Measurements from ENCODE around the gene WDR74. TPM values are rescaled to one million over a fixed set of nuclear protein-coding genes. Genes with fewer than 3 reads are reported as not detected.
"Not testable (repeated sequence)": the region's sequence is repeated elsewhere in the genome, so short reads cannot be mapped to it uniquely, and the experiment has no call there.

The WDR74 gene
- total RNA-seq, 1 experiment from 2014 or later, result 56.6 TPM

DNA sequence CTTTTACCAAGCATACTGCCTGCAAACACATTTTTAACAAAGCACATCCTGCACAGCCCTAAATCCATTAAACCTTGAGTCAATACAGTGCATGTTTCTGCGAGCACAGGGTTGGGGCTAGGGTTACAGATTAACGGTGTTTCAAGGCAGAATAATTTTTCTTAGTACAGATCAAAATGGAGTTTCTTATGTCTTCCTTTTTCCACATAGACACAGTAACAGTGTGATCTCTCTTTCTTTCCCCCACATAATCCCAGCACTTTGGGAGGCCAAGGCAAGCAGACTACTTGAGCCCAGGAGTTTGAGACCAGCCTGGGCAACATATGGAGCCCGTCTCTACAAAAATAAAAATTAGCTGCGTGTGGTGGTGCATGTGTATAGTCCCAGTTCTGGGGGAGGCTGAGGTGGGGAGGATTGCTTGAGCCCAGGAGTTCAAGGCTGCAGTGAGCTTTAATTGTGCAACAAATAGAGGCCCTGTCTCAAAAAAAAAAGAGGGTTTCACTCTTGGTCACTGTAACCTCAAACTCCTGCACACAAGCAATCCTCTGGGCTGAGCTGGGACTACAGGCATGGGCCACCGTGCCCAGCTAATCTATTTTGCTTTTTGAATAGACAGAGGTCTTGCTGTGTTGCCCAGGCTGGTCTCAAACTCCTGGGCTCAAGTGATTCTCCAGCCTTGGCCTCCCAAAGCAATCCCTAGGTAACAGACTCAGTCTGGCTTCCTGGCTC lies 21.6 kb upstream of the WDR74 start:
- DNase-seq (ENCODE audit: low read depth), result no peak

DNA sequence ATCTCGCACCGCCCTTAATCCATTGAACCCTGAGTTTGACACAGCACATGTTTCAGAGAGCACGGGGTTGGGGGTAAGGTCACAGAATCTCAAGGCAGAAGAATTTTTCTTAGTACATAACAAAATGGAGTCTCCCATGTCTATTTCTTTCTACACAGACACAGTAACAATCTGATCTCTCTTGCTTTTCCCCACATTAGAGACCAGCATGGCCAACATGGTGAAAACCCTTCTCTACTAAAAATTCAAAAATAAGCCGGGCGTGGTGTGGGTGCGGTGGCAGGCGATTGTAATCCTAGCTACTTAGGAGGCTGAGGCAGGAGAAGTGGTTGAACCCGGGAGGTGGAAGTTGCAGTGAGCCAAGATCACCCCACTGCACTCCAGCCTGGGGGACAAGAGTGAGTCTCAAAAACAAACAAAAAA lies 19.9 kb upstream of the WDR74 start:
- DNase-seq (ENCODE audit: low read depth), result not testable (repeated sequence)

DNA sequence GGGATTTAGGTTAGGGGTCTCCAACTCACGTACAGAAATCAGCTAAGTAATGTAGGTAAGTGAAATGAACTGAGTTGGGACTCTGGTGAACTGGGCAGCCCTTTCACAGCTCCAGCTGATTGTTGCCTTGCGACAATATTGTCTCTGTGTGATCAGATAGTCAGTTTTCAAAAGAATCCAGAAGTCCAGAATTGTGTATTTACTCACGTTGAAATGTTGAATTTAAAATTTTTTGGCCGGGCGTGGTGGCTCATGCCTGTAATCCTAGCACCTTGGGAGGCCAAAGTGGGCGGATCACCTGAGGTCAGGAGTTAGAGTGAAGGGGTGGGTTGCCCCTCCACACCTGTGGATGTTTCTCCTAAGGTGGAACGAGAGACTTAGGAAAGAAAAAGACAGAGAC lies 18.8 kb upstream of the WDR74 start:
- DNase-seq (ENCODE audit: low read depth), result no peak

DNA sequence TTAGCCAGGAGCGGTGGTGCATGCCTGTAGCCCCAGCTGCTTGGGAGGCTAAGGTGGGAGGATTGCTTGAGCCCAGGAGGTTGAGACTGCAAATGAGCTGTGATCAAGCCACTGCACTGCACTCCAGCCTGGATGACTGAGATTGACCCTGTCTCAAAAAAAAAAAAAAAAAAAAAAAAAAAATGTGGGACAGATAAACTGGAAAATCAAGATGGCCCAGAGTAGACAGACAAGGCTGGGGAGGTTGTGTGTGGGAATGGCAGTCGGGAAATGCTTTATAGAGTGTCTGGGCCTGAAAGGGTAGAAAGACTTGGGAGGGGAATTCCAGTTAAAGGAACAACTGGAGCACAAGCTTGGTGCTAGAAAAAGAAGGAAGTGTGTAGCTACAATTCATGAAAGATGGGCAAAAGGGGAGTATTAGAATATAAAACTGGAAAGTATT lies 18.2 kb upstream of the WDR74 start:
- no peak for DNase-seq (ENCODE audit: low read depth)

DNA sequence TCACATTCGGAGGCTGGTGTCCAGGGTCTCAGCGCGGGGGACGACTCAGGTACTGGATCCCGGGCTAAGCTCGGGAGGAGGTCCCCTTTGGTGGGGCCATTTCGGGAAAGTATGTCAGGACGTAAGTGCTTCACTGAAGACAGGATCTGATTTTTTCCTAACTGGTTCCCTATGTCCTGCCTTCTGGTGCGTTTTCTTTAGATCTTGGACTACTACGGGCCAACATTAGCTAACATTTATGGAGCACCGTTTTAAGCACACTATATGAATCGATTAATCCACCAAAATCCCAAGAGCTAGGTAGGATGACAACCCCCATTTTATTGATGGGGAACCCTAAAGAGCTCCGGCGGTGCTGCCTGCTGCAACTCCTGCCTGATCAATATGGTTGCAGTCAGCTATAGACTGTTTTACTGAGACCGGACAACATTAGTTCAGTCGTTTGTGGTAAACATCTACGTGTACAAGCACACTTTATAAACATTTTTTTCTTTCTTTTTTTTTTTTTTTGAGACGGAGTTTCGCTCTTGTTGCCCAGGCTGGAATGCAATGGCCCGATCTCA lies 17.0 kb upstream of the WDR74 start:
- no peak for DNase-seq (ENCODE audit: low read depth)

DNA sequence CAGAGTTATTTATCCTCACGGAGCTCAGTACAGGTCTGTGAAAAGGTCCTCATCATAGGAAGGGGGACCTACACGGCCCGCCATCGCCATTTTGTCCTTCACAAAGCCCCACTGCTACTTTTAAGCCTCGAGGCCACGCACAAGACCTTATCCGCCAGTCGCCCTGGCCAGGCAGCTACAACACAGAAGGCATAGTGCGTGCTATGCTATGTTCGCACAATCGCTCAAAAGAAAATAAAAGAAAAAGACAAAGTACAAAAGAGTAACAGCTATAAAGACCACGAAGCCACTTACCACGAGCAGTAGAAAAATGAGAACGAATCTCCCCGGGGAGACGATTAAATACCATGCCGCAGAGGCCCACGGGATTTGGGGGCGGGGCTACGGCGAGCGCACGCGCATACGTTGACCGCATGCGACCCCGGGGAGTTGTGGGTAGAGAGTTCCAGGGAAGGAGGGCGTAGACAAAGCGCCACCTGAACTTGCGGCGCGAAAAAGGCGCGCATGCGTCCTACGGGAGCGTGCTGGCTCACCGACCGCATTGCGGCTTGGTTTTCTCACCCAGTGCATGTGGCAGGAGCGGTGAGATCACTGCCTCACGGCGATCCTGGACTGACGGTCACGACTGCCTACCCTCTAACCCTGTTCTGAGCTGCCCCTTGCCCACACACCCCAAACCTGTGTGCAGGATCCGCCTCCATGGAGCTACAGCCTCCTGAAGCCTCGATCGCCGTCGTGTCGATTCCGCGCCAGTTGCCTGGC lies 16.4 kb upstream of the WDR74 start:
- peak; percentile 97 for DNase-seq (ENCODE audit: low read depth)

DNA sequence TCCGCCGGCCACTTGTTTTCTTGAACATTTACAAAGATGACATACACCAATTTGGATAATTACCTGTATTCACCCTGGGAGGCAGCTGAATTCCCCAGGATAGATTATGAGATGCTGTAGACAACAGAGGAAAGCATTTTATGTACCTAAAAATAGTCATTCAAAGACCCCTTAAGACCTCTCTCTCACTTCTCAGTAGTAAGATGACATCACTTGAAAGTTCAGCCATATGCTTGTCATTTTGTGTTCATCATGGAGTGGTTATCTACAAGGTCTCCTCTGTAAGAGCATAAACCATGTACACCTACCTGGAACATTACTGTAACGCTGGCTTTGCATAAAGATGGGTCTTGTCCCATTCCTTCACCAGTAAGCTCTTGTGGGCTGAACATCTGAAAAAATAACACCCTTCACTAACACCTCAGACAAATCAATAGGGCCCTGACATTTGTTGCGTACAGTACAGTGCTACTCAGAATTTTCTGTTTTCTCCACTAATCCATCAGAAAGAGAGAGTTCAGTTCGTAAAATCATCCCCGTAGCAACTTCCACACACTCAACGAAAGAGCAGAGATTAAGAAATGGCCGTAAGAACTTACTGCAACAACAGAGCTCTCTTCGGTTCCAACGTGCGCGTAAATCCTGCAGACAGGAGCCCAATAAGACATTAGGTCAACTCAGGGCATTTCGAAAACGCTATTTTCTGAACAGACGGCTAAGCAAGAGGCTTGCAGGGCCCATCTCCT lies 15.6 kb upstream of the WDR74 start:
- DNase-seq (ENCODE audit: low read depth), result no peak

DNA sequence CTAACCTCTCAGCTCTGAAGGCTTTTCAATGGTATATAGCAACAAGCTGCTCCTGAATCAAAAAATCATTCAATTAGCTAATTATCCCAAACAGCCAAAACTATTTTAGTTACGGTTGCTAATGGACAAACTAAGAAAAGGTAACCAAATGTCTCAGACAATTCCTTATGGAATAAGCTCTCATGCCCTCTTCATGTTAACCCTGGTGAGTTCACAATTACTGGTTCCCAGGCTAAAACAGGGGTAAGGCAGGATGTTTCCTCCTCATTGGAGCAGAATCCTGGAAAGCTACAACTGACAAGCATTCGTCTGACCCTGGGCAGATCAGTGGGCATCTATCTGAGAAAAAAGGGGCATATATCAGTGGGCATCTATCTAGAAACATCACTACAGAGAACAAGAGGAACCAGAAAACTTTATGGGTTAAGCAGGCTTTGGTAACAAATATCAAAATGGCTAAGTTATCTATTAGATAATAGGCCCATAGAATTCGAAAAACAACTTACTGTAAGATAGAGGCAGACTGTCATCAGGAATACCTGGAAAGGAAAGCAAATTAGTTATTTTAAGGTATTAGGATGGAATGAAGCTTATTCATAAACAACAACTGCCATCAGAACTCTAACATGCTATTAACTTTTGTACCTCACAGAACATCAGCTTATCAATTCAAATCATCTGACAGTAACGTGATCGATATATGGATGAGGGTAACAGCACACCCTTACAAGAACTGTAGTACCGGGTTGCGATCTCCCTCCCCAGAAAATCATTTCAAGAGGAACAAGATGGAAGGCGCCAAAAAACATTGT lies 14.8 kb upstream of the WDR74 start:
- DNase-seq (ENCODE audit: low read depth), result no peak

DNA sequence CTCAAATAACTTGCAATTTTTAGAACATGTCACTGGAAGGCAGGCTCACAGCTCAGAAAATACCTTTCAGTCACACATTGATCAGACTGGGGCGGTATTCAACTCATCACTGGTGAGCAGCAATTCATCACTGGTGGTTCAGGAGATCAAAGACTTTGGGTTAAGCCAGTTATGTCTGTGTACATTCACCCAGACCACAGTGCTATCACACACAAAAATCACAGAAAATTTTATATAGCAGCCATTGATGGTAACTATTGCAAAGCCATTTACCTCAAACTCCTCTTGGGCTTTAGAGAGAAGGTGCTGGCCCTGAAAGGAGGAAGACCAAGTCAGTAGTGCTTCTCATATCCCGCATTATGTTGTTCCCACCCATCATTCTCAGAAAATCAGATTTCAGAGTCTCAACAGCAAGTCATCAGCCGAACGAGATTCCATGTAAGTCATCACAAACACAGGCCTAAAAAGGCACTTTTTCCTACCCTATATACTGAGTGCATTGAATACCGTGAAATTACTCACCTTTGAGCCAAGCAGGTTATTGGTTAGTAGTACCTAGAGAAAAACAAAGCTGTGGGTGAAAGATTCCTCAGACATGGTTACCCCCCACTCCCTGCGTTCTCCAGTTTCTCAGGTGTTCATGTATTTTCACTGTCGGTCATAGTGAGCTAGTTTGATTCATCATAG lies 14.0 kb upstream of the WDR74 start:
- no peak for DNase-seq (ENCODE audit: low read depth)

DNA sequence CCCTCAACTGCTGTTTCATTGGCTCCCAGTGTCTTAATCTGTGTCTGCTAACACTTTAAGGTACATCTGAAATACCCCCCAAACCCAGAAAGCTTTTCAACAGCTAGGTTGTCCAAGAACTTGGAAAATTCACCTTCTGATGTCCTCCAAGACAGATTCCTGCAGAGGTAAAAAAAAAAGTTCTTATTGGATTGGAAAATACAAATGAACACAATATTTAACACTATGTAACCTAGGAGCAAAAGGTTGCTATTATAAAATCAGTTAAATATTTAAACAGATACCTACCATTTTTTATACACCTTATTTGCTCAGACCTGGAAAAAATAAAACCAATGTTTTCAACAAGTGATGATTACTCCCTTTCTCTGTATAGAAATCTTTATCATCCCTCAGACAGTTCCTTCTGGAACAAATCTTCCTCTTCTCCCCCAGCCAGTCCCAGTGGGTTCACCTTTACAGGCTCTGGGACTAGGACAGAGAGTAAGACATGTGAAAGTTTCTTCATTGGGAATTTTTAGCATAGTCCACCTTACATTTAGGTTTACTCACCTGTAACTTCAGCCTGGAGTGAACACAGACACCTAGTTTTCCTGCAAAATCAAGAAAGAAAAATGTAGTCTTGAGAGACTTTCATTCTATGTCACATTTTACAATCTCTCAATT lies 13.3 kb upstream of the WDR74 start:
- DNase-seq (ENCODE audit: low read depth), result no peak

DNA sequence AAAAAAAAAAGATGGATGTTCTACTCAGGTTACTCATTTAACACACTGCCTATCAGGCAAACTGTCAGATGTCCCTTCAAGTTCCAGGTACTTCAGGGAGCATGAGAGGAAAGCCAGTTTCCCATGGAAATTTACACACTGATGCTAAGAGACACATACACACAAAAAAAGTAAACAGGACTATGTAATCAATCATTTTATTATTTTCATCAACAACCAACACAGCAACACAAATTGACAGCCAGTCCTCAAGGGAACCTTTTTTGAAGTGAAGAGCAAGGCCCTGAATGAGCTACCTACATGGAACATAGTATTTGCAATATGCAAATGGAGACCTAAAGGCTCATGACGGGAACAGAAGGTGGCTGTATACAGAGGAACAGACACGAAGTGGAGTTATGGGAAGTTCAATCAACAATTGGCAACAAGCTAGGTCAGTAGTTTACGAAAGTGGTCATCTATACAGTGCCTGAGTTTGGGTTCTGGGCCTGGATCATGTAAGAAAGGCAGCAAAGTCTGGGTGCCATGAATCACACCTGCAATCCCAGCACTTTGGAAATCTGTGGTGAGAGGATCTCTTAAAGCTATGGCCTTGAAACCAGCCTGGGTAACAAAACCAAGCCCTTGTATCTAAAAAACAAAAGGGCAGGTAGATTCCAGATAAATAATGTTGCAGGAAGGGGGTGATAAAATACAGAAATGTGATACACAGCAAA lies 12.6 kb upstream of the WDR74 start:
- DNase-seq (ENCODE audit: low read depth), result no peak

DNA sequence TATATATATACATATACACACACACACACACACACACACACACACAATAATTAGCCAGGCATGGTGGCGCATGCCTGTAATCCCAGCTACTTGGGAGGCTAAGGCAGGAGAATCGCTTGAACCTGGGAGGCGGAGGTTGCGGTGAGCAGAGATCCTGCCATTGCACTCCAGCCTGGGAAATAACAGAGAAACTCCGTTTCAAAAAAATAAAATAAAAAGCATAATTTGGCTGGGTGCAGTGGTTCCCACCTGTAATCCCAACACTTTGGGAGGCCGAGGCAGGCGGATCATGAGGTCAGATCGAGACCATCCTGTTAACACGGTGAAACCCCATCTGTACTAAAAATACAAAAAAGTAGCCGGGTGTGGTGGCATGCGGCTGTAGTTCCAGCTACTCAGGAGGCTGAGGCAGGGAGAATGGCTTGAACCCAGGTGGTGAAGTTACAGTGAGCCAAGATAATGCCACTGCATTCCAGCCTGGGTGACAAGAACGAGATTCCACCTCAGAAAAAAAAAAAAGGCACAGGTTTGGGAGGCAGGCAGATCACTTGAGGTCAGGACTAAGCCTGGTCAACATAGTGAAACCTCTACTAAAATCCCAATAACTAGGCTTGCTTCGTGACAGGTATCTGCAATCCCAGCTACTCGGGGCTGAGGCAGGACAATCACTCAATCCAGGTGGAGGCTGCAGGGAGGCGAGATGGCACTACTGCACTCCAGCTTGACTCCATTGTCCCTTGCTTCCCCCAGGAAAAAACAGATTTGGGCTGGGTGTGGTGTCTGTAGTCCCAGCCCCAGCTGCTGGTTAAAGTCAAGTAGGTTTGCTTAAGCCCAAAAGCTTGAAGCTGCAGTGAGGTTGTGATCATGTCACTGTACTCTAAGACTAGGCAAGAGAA lies 11.8 kb upstream of the WDR74 start:
- no peak for DNase-seq (ENCODE audit: low read depth)

DNA sequence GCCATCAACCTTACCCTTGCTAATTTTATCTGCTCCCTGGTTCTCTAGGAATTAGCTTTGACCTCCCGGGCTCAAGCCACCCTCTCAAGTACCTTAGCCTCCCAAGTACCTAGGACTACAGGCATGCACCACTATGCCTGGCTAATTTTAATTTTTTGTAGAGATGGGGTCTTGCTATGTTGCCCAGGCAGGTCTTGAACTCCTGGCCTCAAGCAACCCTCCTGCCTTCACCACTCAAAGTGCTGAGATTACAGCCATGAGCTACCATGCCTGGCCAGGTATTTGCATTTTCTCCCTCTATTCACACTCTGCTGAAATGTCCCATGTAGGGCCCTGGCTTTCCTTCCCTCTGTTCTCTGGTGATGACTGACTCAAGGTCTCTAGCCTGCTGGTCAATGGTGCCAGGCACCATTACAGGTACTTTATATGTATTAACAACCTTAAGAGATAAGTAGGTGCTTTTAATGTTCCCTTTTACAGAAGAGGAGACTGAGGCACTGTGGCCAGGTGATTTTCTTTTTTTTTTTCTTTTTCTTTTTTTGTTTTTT lies 8.5 kb upstream of the WDR74 start:
- no peak for DNase-seq (ENCODE audit: low read depth)

DNA sequence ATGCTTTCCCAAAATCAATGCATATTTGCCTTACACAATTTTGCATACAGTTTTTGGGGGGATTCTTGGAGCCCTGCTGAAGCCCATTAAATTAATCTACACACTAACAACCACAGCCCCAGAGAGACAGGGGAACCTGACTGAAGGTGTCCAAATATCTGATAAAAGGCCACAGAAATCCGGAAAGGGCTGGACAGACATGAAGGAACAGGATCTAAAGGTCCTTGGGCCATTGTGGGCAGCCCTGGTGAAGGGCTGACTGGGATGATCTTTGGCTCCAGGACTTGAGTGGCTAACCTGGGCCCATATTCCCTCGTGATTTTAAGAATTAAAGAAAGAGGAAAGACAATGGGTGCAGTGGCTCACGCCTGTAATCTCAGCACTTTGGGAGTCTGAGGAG lies 6.8 kb upstream of the WDR74 start:
- no peak for DNase-seq (ENCODE audit: low read depth)

DNA sequence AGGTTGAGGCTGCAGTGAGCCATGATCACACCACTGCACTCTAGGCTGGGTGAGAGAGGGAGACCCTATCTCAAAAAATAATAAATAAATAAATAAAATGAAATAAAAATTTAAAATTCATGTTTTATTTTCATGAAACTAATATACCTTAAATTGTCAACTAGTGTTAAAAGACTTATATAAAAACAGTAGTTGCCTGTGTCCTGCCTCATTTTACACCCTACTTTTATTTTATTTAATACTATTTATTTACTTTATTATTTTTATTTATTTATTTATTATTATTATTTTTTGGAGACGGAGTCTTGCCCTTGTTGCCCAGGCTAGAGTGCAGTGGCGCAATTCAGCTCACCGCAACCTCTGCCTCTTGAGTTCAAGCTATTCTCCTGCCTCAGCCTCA lies 4.8 kb upstream of the WDR74 start:
- DNase-seq (ENCODE audit: low read depth), result no peak

DNA sequence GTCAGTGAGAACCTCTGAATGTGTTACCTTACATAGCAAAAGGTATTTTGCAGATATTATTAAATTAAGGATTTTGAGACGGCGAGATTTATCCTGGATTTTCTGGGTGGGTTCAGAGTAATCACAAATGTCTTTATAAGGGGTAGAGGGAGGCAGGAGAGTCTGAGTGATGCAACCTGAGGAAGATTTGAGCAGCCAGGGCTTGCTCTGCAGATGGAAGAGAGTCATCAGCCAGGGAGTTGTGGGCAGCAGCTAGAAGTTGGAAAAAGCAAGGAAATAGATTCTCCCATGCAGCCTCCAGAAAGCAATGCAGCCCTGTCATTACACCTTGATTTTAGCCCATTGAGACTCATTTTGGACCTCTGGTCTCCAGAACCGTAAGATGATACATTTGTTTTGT lies 4.1 kb upstream of the WDR74 start:
- DNase-seq (ENCODE audit: low read depth), result no peak

DNA sequence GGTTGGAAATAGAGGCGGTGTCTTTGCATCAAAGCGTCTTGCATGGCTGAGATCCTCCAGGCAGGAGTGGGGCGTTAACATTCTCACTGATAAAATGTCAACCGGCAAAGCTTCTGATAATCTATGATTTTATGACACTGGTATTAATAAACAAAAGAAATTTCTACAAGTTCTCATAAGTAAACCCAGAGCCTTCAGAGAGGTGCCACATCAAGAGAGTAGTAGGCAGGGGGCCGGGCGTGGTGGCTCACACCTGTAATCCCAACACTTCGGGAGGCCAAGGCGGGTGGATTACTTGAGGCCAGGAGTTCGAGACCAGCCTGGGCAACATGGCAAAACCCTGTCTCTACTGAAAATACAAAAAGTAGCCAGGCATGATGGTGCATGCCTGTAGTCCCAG lies 3.5 kb upstream of the WDR74 start:
- not testable (repeated sequence) for DNase-seq (ENCODE audit: low read depth)

DNA sequence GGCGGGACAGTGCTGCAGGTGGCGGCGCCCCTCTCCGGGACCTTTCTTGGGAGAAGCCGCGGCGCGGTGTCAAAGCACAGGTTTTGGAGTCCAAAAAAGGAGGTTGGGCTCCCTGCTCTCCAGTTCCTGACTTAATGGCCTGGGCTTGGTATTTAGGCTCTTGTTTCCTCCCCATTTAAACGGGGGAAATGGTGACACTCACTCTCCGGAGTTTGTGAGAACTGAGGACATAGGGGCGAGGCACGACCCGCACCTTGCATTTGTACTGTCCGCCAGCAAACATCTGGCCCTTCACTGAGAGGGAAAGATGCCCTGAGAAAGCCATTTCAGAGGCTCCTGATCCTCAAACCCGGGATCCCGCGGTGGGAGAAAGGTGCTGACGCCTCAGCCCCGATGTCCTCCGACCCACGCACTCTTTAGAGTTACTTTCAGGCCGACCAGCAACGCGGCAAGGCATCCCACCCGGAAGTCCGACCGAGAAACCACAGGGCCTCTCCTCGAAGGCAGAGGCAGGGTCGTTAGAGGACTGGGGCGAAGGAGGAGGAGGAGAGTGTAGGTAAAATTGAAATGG lies 2.9 kb upstream of the WDR74 start:
- no peak for DNase-seq (ENCODE audit: low read depth)
